ENCODE data around the gene RELL2. TPM values are rescaled to one million over a fixed set of nuclear protein-coding genes. Genes with fewer than 3 reads are reported as not detected.
A peak's percentile ranks its signal among the peaks of the same experiment; 100 is the strongest.

Gene RELL2
- total RNA-seq, 4 donors from 2014 or later = 0.16 to 1.1 TPM; not detected in 2

- in situ Hi-C loops (cut with MboI; ENCODE audit: low sequenced_read_pairs in 4 of 4) (no loop called here), intact Hi-C loops (cut with DNase I; ENCODE audit: low total_unique reads) (no loop called here)
- Histone ChIP-seq H3K27ac (peak overlapping the region in 2 of 4 donors; percentile 89 to 100), H3K36me3 (no peaks in the 10 kb centered on the region), H3K4me1 (peaks cover 75 to 87% of the 10 kb centered on the region in 2 donors), H3K9me3 (no peaks in the 10 kb centered on the region), H3K4me3 (no peak overlapping the region), H3K27me3 (no peaks in the 10 kb centered on the region)
- ATAC-seq (no peak), DNase-seq (no peak)
- TF ChIP-seq POLR2A (IDR thresholded peaks at IDR 0.05) (no peak), CTCF (IDR thresholded peaks at IDR 0.05 in 4 of 5, conservative IDR thresholded peaks at IDR 0.05 in 1 of 5) (no peak)
Observed at GRCh38 chr5:141611289-141611688, 25.5 kb upstream of the RELL2 start.

- H3K4me1 ChIP-seq = peaks cover 74 to 82% of the 10 kb centered on the region in 2 donors
- H3K4me3 ChIP-seq = peak overlapping the region in 1 of 4 donors; percentile 15
- no peaks in the 10 kb centered on the region for H3K27me3 ChIP-seq
- no peak for DNase-seq
- ATAC-seq = no peak
- H3K27ac ChIP-seq = peak overlapping the region; percentile 89 to 100 (median 99)
- no peaks in the 10 kb centered on the region for H3K9me3 ChIP-seq
- intact Hi-C loops (cut with DNase I; ENCODE audit: low total_unique reads) (no loop called here), in situ Hi-C loops (cut with MboI; ENCODE audit: low sequenced_read_pairs in 4 of 4) (no loop called here)
- TF ChIP-seq CTCF (IDR thresholded peaks at IDR 0.05 in 4 of 5, conservative IDR thresholded peaks at IDR 0.05 in 1 of 5) (no peak), POLR2A (IDR thresholded peaks at IDR 0.05) (no peak)
- H3K36me3 ChIP-seq = no peaks in the 10 kb centered on the region
Observed at GRCh38 chr5:141613344-141613743, 23.5 kb upstream of the RELL2 start.

GRCh38 chr5:141615991-141616720, 20.6 kb upstream of the RELL2 start:
- Histone ChIP-seq H3K4me1 (peaks cover 59 to 63% of the 10 kb centered on the region in 2 donors), H3K36me3 (peaks cover 0 to 8% of the 10 kb centered on the region in 2 donors), H3K9me3 (no peaks in the 10 kb centered on the region), H3K4me3 (peak overlapping the region; percentile 64 to 100 (median 89)), H3K27me3 (no peaks in the 10 kb centered on the region), H3K27ac (peak overlapping the region; percentile 89 to 100 (median 99))
- intact Hi-C loops (cut with DNase I; ENCODE audit: low total_unique reads) = loop anchor here (1.0 to 5.0 kb wide), 5 partner anchors 9 to 1426 kb away; partner anchors contain the start of gene TAF7
- in situ Hi-C loops (cut with MboI; ENCODE audit: low sequenced_read_pairs in 4 of 4) = no loop called here
- no peak for DNase-seq
- TF ChIP-seq POLR2A (IDR thresholded peaks at IDR 0.05) (no peak), CTCF (IDR thresholded peaks at IDR 0.05 in 4 of 5, conservative IDR thresholded peaks at IDR 0.05 in 1 of 5) (no peak)
- no peak for ATAC-seq

- in situ Hi-C loops (cut with MboI; ENCODE audit: low sequenced_read_pairs in 4 of 4) = no loop called here
- DNase-seq = no peak
- H3K27me3 ChIP-seq = no peaks in the 10 kb centered on the region
- peaks cover 55 to 56% of the 10 kb centered on the region in 2 donors for H3K4me1 ChIP-seq
- H3K4me3 ChIP-seq = peak overlapping the region; percentile 64 to 100 (median 89)
- H3K27ac ChIP-seq = peak overlapping the region; percentile 89 to 100 (median 99)
- TF ChIP-seq POLR2A (IDR thresholded peaks at IDR 0.05) (no peak), CTCF (IDR thresholded peaks at IDR 0.05 in 4 of 5, conservative IDR thresholded peaks at IDR 0.05 in 1 of 5) (no peak)
- intact Hi-C loops (cut with DNase I; ENCODE audit: low total_unique reads) = loop anchor here (5.0 kb wide), 3 partner anchors 95 to 1425 kb away; partner anchors contain the start of gene TAF7
- H3K9me3 ChIP-seq = no peaks in the 10 kb centered on the region
- H3K36me3 ChIP-seq = peaks cover 0 to 13% of the 10 kb centered on the region in 2 donors
- peak; percentile 40 to 50 for ATAC-seq
Observed at GRCh38 chr5:141617128-141617527, 19.7 kb upstream of the RELL2 start.
